Hepatocyte (in vitro differentiated cells): ENCODE data around the gene TMEM81. TPM values are rescaled to one million over a fixed set of nuclear protein-coding genes. Genes with fewer than 3 reads are reported as not detected.

Source experiments
- DNase-seq: peaks from one replicate; pipeline ENCODE4 v3.0.0-alpha.2; 2016; ENCODE audit warnings: low spot score
- H2AFZ ChIP-seq: fragments of 200-600 bp; sonication (generic); 2 replicates; pipeline ENCODE4 v1.6.0; 2016; ENCODE audit warnings: antibody characterized with exemption, mild to moderate bottlenecking
- H3K27ac ChIP-seq: fragments of 200-600 bp; sonication (generic); 2 replicates; pipeline ENCODE4 v1.5.1; 2016; ENCODE audit warnings: mild to moderate bottlenecking
- H3K27me3 ChIP-seq: fragments of 200-600 bp; sonication (generic); 2 replicates; pipeline ENCODE4 v1.6.1; 2016
- H3K36me3 ChIP-seq: fragments of 200-600 bp; sonication (generic); replicated peaks from 2 replicates; pipeline ENCODE4 v1.5.1; 2016; ENCODE audit warnings: low read depth; ENCODE audit not compliant: insufficient read depth
- H3K4me1 ChIP-seq: fragments of 200-600 bp; sonication (generic); 2 replicates; pipeline ENCODE4 v1.5.1; 2016; ENCODE audit warnings: mild to moderate bottlenecking, moderate library complexity; ENCODE audit not compliant: insufficient read depth
- H3K4me2 ChIP-seq: fragments of 200-600 bp; sonication (generic); 2 replicates; pipeline ENCODE4 v1.6.0; 2016
- H3K4me3 ChIP-seq: fragments of 200-600 bp; sonication (generic); 2 replicates; pipeline ENCODE4 v1.5.1; 2016; ENCODE audit warnings: mild to moderate bottlenecking
- H3K79me2 ChIP-seq: fragments of 200-600 bp; sonication (generic); 2 replicates; pipeline ENCODE4 v1.6.0; 2017; ENCODE audit warnings: mild to moderate bottlenecking
- H3K9me2 ChIP-seq: fragments of 200-600 bp; sonication (generic); replicated peaks from 2 replicates; pipeline ENCODE4 v1.6.0; 2017; ENCODE audit warnings: mild to moderate bottlenecking; ENCODE audit not compliant: insufficient read depth
- H3K9me3 ChIP-seq: fragments of 200-600 bp; sonication (generic); 2 replicates; pipeline ENCODE4 v1.5.1; 2016; ENCODE audit warnings: low read depth, mild to moderate bottlenecking
- H4K20me1 ChIP-seq: fragments of 200-600 bp; sonication (generic); 2 replicates; pipeline ENCODE4 v1.6.0; 2016; ENCODE audit warnings: mild to moderate bottlenecking; ENCODE audit not compliant: insufficient read depth, poor library complexity, severe bottlenecking
- CTCF ChIP-seq: fragments of 200-600 bp; sonication (generic); IDR thresholded peaks from 2 replicates; pipeline ENCODE4 v1.5.1; 2016; ENCODE audit warnings: antibody characterized with exemption, mild to moderate bottlenecking; ENCODE audit not compliant: poor library complexity
- EZH2 ChIP-seq: fragments of 200-600 bp; sonication (generic); IDR thresholded peaks from 2 replicates; pipeline ENCODE4 v1.6.1; 2016; ENCODE audit warnings: antibody characterized with exemption, mild to moderate bottlenecking, borderline replicate concordance
- EZH2phosphoT487 ChIP-seq: fragments of 200-600 bp; sonication (generic); IDR thresholded peaks from one replicate; pipeline ENCODE4 v1.6.1; 2018; ENCODE audit warnings: antibody characterized with exemption, mild to moderate bottlenecking, low read depth, moderate library complexity; ENCODE audit not compliant: unreplicated experiment, severe bottlenecking
- WGBS: methylation state at CpG from one replicate; pipeline ENCODE4 v1.1.6; 2016; ENCODE audit warnings: low lambda C conversion rate; ENCODE audit errors: missing lambda C conversion rate; 5-methylcytosine and 5-hydroxymethylcytosine counted together
- polyA plus RNA-seq: library from polyadenylated mRNA; unstranded; fragments of >200 nt; fragmentation: Nextera tagmentation; extraction: Ambion mirVana; gene quantifications from 2 replicates; pipeline ENCODE4 v1.2.1, GENCODE V29; 2016
- total RNA-seq: library from RNA; depleted of rRNA; stranded (reverse); fragments of >200 nt; gene quantifications from 2 replicates; pipeline ENCODE4 v1.2.3, GENCODE V29; 2014

Gene TMEM81
- total and polyA plus RNA-seq, 2 experiments from 2014 or later: 2.2 TPM; not detected in 1

DNA sequence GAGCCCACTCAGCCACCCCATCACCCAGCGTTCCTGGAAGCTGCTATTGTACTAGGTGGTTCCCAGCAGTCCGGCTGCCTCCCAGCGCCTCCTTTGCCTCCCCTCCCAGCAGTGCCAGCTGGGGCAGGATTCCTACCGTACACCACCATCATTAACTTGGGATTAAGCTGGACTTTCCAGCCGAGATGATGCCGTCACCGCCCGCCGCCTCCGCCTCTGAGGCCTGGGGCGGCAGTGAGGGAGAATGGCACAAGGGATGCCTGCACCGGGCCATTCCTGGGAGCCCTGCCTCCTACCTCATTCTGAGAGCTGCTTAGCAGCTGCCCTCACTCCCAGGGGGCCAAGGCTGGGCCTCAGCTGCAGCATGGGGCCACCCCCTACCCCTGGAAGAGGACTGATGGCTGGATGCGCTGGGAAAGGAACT lies 28.1 kb downstream of the TMEM81 start:
- Histone ChIP-seq H3K27me3 (no peaks in the 10 kb centered on the region), H4K20me1 (no peaks in the 10 kb centered on the region), H3K36me3 (no peaks in the 10 kb centered on the region), H3K4me1 (no peaks in the 10 kb centered on the region), H3K9me3 (no peaks in the 10 kb centered on the region), H3K4me2 (no peak overlapping the region), H3K27ac (no peak overlapping the region), H3K4me3 (no peak overlapping the region), H3K9me2 (no peaks in the 10 kb centered on the region), H2AFZ (no peak overlapping the region), H3K79me2 (no peaks in the 10 kb centered on the region)
- 87% methylated on average over 13 of the region's 13 CpGs for WGBS
- no peak for DNase-seq
- TF ChIP-seq EZH2phosphoT487: no peak
- TF ChIP-seq EZH2: no peak
- no peak for TF ChIP-seq CTCF

DNA sequence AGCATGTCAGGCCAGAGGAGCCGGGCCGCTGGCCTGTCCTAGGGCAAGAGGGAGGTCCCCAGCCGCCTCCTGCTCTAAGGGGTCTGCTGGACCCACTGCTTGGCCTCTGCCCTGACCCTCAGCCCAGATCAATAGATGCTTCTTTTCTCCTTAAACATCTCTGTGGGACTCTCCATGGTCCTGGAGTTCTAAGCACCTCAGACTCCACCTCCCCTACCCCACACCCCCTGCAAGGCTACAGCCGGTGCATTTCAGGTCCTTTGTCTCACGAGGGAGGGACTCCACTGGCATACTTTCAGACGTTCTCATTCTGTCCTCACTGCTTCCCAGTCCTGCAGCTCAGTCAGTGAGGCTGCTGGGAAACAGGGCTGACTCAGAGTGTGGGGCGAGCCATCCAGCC lies 30.2 kb downstream of the TMEM81 start:
- Histone ChIP-seq H2AFZ (no peak overlapping the region), H3K9me2 (no peaks in the 10 kb centered on the region), H3K4me3 (no peak overlapping the region), H4K20me1 (no peaks in the 10 kb centered on the region), H3K4me2 (no peak overlapping the region), H3K4me1 (no peaks in the 10 kb centered on the region), H3K36me3 (no peaks in the 10 kb centered on the region), H3K79me2 (no peaks in the 10 kb centered on the region), H3K27me3 (no peaks in the 10 kb centered on the region), H3K9me3 (no peaks in the 10 kb centered on the region), H3K27ac (no peak overlapping the region)
- WGBS: 62% methylated on average over 7 of the region's 7 CpGs
- no peak for TF ChIP-seq CTCF
- no peak for TF ChIP-seq EZH2phosphoT487
- no peak for TF ChIP-seq EZH2
- no peak for DNase-seq

DNA sequence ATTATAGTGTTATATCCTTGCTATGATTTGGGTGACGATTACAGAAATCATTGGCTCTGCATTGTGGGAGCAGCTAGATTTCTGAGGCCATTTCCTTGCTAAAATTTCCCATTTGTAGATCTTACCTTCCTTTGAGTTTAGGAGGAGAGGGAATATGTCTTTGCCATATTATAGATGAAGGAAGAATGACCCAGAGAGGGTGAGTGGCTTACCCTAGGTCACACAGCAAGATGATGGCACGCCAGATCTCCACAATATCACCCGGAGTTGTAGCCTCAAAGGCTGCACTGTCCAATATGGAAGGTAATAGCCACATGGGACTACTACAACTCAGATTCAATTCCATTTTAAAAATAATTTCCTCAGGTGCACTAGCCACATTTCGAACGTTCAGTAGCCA lies 31.0 kb downstream of the TMEM81 start:
- H2AFZ ChIP-seq: no peak overlapping the region

More for the DNA sequence above, 31.0 kb downstream of the TMEM81 start:
- 91% methylated on average over 5 of the region's 5 CpGs for WGBS
- Histone ChIP-seq H3K9me2 (no peaks in the 10 kb centered on the region), H3K4me1 (no peaks in the 10 kb centered on the region), H4K20me1 (no peaks in the 10 kb centered on the region), H3K36me3 (no peaks in the 10 kb centered on the region), H3K4me3 (no peak overlapping the region), H3K27ac (no peak overlapping the region), H3K9me3 (no peaks in the 10 kb centered on the region), H3K4me2 (no peak overlapping the region), H3K27me3 (no peaks in the 10 kb centered on the region), H3K79me2 (no peaks in the 10 kb centered on the region)
- no peak for TF ChIP-seq EZH2
- no peak for TF ChIP-seq CTCF
- no peak for TF ChIP-seq EZH2phosphoT487
- no peak for DNase-seq
